Neural cell (in vitro differentiated cells): Measurements from ENCODE around the gene ONECUT1. TPM values are rescaled to one million over a fixed set of nuclear protein-coding genes. Genes with fewer than 3 reads are reported as not detected.

ENCODE experiments used
- H2AFZ ChIP-seq: fragments of 200-600, 300-800 bp; sonication (generic), shearing (Covaris generic); 2 replicates; pipeline ENCODE4 v1.6.0; 2014; ENCODE audit warnings: low read depth, mild to moderate bottlenecking, antibody characterized with exemption, low read length, moderate library complexity
- H3F3A ChIP-seq: fragments of 200-600 bp; shearing (Covaris generic); 2 replicates; pipeline ENCODE4 v1.6.1; 2016; ENCODE audit warnings: mild to moderate bottlenecking, moderate library complexity, mixed read lengths, antibody characterized with exemption, low read length; ENCODE audit not compliant: insufficient read depth, poor library complexity, severe bottlenecking
- H3K27ac ChIP-seq: fragments of 200-600, 300-800 bp; sonication (generic), shearing (Covaris generic); 2 replicates; pipeline ENCODE4 v1.5.1; 2014; ENCODE audit warnings: mild to moderate bottlenecking, low read length, moderate library complexity
- H3K27me3 ChIP-seq: fragments of 300-800, 200-600 bp; sonication (generic), shearing (Covaris generic); 2 replicates; pipeline ENCODE4 v1.6.0; 2014; ENCODE audit warnings: mild to moderate bottlenecking, low read depth, low read length, moderate library complexity; ENCODE audit not compliant: insufficient read depth
- H3K36me3 ChIP-seq: fragments of 300-800, 200-600 bp; sonication (generic), shearing (Covaris generic); 2 replicates; pipeline ENCODE4 v1.5.1; 2014; ENCODE audit warnings: mild to moderate bottlenecking, antibody characterized with exemption, low read length, moderate library complexity; ENCODE audit not compliant: insufficient read depth
- H3K4me2 ChIP-seq: fragments of 300-800, 200-600 bp; sonication (generic), shearing (Covaris generic); 2 replicates; pipeline ENCODE4 v1.6.0; 2014; ENCODE audit warnings: mild to moderate bottlenecking, low read length
- H3K4me3 ChIP-seq: fragments of 300-800, 200-600 bp; sonication (generic), shearing (Covaris generic); 2 replicates; pipeline ENCODE4 v1.5.1; 2014; ENCODE audit warnings: mild to moderate bottlenecking, low read length, moderate library complexity
- H3K79me2 ChIP-seq: fragments of 200-600 bp; shearing (Covaris generic); replicated peaks from 2 replicates; pipeline ENCODE4 v1.6.0; 2014; ENCODE audit warnings: mild to moderate bottlenecking, low read length, moderate library complexity; ENCODE audit not compliant: insufficient read depth
- H3K9ac ChIP-seq: fragments of 300-800, 200-600 bp; sonication (generic), shearing (Covaris generic); 2 replicates; pipeline ENCODE4 v1.6.1; 2016; ENCODE audit warnings: mild to moderate bottlenecking, low read length, mixed read lengths
- H3K9me2 ChIP-seq: fragments of 200-600 bp; shearing (Covaris generic); 2 replicates; pipeline ENCODE4 v1.6.1; 2016; ENCODE audit warnings: mild to moderate bottlenecking, low read length, mixed read lengths; ENCODE audit not compliant: insufficient read depth
- H3K9me3 ChIP-seq: fragments of 200-600, 300-800 bp; sonication (generic), shearing (Covaris generic); 2 replicates; pipeline ENCODE4 v1.6.1; 2016; ENCODE audit warnings: mild to moderate bottlenecking, mixed run types, low read length, moderate library complexity, mixed read lengths
- H4K20me1 ChIP-seq: fragments of 200-600 bp; shearing (Covaris generic); 2 replicates; pipeline ENCODE4 v1.6.1; 2016; ENCODE audit warnings: mild to moderate bottlenecking, mixed run types; ENCODE audit not compliant: insufficient read depth
- CTCF ChIP-seq: fragments of 450-650 bp; IDR thresholded peaks from 2 replicates; pipeline ENCODE4 v1.5.1; 2014; ENCODE audit warnings: antibody characterized with exemption, mild to moderate bottlenecking, moderate library complexity; ENCODE audit not compliant: poor library complexity, severe bottlenecking
- MXI1 ChIP-seq: fragments of 450-650 bp; conservative IDR thresholded peaks from 2 replicates; pipeline ENCODE4 v1.6.1; 2014; ENCODE audit warnings: antibody characterized with exemption, mild to moderate bottlenecking; ENCODE audit not compliant: poor library complexity, severe bottlenecking
- POLR2AphosphoS5 ChIP-seq: IDR thresholded peaks from 2 replicates; pipeline ENCODE4 v1.6.1; 2012
- RAD21 ChIP-seq: fragments of 450-650 bp; conservative IDR thresholded peaks from 2 replicates; pipeline ENCODE4 v1.6.1; 2014; ENCODE audit warnings: antibody characterized with exemption, mild to moderate bottlenecking, moderate library complexity
- SMC3 ChIP-seq: fragments of 450-650 bp; conservative IDR thresholded peaks from 2 replicates; pipeline ENCODE4 v1.6.1; 2014; ENCODE audit warnings: antibody characterized with exemption, mild to moderate bottlenecking, moderate library complexity; ENCODE audit not compliant: poor library complexity
- TAF1 ChIP-seq: IDR thresholded peaks from 2 replicates; pipeline ENCODE4 v1.6.1; 2012; ENCODE audit warnings: low read depth
- polyA plus RNA-seq: library from polyadenylated mRNA; depleted of rRNA; stranded (reverse); fragments of >200 nt; gene quantifications from 2 replicates; pipeline ENCODE4 v1.2.3, GENCODE V29; 2014

Gene ONECUT1
- polyA plus RNA-seq, 1 donor from 2014 or later, result 1.2 TPM

GRCh38 chr15:52780172-52780980, 9.8 kb downstream of the ONECUT1 start:
- Histone ChIP-seq H3K9me3 (peaks cover 6% of the 10 kb centered on the region), H3K9me2 (no peaks in the 10 kb centered on the region), H2AFZ (no peak overlapping the region), H3K27ac (no peak overlapping the region), H3K36me3 (no peaks in the 10 kb centered on the region), H3K4me3 (no peak overlapping the region), H3K79me2 (no peaks in the 10 kb centered on the region), H3K27me3 (peaks cover 43% of the 10 kb centered on the region), H3F3A (no peaks in the 10 kb centered on the region), H4K20me1 (no peaks in the 10 kb centered on the region), H3K9ac (no peak overlapping the region), H3K4me2 (no peak overlapping the region)
- peak; percentile 97 for TF ChIP-seq SMC3
- no peak for TF ChIP-seq TAF1
- peak; percentile 96 for TF ChIP-seq RAD21
- no peak for TF ChIP-seq MXI1
- peak; percentile 96 for TF ChIP-seq CTCF

GRCh38 chr15:52778457-52778856, 11.7 kb downstream of the ONECUT1 start:
- H2AFZ ChIP-seq, result no peak overlapping the region
- H3K4me3 ChIP-seq, result no peak overlapping the region

GRCh38 chr15:52772766-52773165, 17.4 kb downstream of the ONECUT1 start:
- H3K79me2 ChIP-seq, result no peaks in the 10 kb centered on the region
- TF ChIP-seq RAD21 (no peak), SMC3 (no peak), TAF1 (no peak), CTCF (no peak)
- H3K36me3 ChIP-seq, result no peaks in the 10 kb centered on the region
- H2AFZ ChIP-seq, result no peak overlapping the region
- H3K4me2 ChIP-seq, result no peak overlapping the region
- H3K27me3 ChIP-seq, result no peaks in the 10 kb centered on the region
- no peak overlapping the region for H3K4me3 ChIP-seq
- no peaks in the 10 kb centered on the region for H3F3A ChIP-seq
- H3K9ac ChIP-seq, result no peak overlapping the region
- no peak overlapping the region for H3K27ac ChIP-seq
- no peaks in the 10 kb centered on the region for H3K9me2 ChIP-seq
- no peaks in the 10 kb centered on the region for H3K9me3 ChIP-seq
- no peaks in the 10 kb centered on the region for H4K20me1 ChIP-seq

More at GRCh38 chr15:52778457-52778856, 11.7 kb downstream of the ONECUT1 start:
- Histone ChIP-seq H4K20me1 (no peaks in the 10 kb centered on the region), H3K36me3 (no peaks in the 10 kb centered on the region), H3K27ac (no peak overlapping the region), H3K79me2 (no peaks in the 10 kb centered on the region), H3K9me3 (peaks cover 5% of the 10 kb centered on the region), H3K4me2 (no peak overlapping the region), H3K27me3 (peaks cover 24% of the 10 kb centered on the region), H3K9ac (no peak overlapping the region), H3F3A (no peaks in the 10 kb centered on the region), H3K9me2 (no peaks in the 10 kb centered on the region)
- TF ChIP-seq MXI1, result no peak
- peak; percentile 36 for TF ChIP-seq POLR2AphosphoS5
